ENCODE results near the gene ITPKB.

The ITPKB gene

DNA sequence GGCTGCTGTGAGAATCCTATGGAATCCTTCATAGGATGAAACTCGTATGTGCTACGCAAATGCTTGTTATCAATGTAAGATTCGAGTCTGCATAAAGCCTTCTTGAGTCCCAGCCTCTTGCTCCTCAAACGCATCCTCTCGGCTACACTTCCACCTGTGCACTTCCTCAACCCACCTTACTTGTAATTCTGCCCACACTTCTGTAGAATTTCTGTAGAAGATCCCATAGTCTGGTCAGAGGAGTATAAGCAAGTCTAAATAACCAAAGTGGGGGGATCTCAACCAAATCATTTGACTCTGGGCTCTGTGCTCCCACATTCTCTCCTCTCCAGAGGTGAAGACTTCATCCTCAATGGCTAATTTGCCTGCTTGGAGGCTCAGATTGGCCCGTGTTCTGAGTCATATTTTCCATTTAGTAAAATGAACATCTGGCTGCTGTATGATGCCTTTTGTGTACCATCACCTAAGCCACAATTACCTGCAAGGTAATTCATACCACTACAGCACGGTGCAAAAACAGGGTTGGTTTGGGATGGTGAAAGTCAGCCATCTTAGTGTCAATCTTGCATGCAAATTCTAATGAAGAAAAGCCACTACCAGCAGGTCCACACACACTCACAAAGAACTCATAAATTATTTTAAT, 63.2 kb downstream of the ITPKB start:
- H3F3A ChIP-seq (ENCODE audit: insufficient read depth, low read length), result peaks cover 8% of the 10 kb centered on the region; the same call in 1 of the 2 replicates
- no peak overlapping the region for H3K27ac ChIP-seq (ENCODE audit: low read length)
- no peaks in the 10 kb centered on the region for H3K27me3 ChIP-seq (replicated peaks; ENCODE audit: insufficient read depth, low read length)
- no peaks in the 10 kb centered on the region for H3K9me2 ChIP-seq (replicated peaks; ENCODE audit: insufficient read depth, low read length)
- DNase-seq, result no peak
- H2AFZ ChIP-seq (ENCODE audit: low read length), result no peak overlapping the region
- peaks cover 22% of the 10 kb centered on the region for H3K4me1 ChIP-seq (ENCODE audit: low read length)
- no peaks in the 10 kb centered on the region for H4K20me1 ChIP-seq (ENCODE audit: insufficient read depth, low read length)
- peaks cover 92% of the 10 kb centered on the region for H3K79me2 ChIP-seq (ENCODE audit: low read length)
- no peak overlapping the region for H3K9ac ChIP-seq (ENCODE audit: low read length)
- H3K4me3 ChIP-seq (ENCODE audit: low read length), result no peak overlapping the region
- TF ChIP-seq, protein P1, sequence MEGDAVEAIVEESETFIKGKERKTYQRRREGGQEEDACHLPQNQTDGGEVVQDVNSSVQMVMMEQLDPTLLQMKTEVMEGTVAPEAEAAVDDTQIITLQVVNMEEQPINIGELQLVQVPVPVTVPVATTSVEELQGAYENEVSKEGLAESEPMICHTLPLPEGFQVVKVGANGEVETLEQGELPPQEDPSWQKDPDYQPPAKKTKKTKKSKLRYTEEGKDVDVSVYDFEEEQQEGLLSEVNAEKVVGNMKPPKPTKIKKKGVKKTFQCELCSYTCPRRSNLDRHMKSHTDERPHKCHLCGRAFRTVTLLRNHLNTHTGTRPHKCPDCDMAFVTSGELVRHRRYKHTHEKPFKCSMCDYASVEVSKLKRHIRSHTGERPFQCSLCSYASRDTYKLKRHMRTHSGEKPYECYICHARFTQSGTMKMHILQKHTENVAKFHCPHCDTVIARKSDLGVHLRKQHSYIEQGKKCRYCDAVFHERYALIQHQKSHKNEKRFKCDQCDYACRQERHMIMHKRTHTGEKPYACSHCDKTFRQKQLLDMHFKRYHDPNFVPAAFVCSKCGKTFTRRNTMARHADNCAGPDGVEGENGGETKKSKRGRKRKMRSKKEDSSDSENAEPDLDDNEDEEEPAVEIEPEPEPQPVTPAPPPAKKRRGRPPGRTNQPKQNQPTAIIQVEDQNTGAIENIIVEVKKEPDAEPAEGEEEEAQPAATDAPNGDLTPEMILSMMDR (IDR thresholded peaks at IDR 0.05; ENCODE audit: low read length), result no peak
- TF ChIP-seq EZH2 (optimal IDR thresholded peaks at IDR 0.05; ENCODE audit: low read depth, low read length), result no peak
- no peak for TF ChIP-seq EZH2phosphoT487 (IDR thresholded peaks at IDR 0.05; ENCODE audit: low read length)
- H3K9me3 ChIP-seq (replicated peaks; ENCODE audit: insufficient read depth, low read length), result no peaks in the 10 kb centered on the region
- no peaks in the 10 kb centered on the region for H3K36me3 ChIP-seq (replicated peaks; ENCODE audit: insufficient read depth, low read length)
- H3K4me2 ChIP-seq (ENCODE audit: low read depth, low read length), result no peak overlapping the region

DNA sequence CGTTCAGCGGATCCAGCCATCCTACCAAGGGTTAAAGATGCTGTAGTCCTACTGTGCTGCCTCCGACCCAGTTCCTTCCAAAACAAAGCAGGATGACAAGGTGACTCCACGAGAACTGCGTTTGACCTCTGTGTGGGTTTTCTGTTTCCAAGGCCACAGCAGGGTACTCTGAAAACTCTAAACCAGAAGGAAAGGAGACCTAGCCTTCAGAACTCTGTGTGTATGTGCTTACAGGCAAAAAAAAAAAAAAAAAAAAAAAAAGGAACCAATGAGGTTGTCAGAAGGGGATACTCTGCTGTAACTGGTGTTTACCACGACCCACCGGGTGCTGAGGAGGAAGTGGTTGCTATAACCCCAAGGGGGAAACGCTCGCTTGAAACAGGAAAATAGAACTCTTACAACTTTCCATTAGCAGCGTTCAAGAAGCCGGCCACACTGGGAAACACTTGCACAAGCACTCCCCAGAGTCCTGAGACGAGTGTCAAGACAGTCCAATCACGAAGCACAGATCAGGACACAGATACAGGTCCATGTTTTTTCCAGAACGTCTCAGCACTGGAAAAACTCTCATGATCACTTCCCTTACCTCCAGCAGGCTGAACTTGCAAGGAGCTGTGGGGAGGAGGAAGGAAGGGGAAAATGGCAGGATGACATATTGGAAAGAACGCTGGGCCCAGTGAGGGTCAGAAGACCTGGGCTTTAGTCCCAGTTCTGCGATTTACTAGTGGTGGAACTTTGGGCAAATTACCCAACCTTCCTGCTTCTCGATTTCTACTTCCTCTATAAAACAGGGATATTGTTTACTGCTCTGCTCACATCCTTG, 64.0 kb downstream of the ITPKB start:
- H3K9ac ChIP-seq (ENCODE audit: low read length), result no peak overlapping the region
- no peaks in the 10 kb centered on the region for H3K36me3 ChIP-seq (replicated peaks; ENCODE audit: insufficient read depth, low read length)
- peaks cover 22% of the 10 kb centered on the region for H3K4me1 ChIP-seq (ENCODE audit: low read length)
- no peaks in the 10 kb centered on the region for H3K27me3 ChIP-seq (replicated peaks; ENCODE audit: insufficient read depth, low read length)
- H3K9me2 ChIP-seq (replicated peaks; ENCODE audit: insufficient read depth, low read length), result no peaks in the 10 kb centered on the region
- no peak overlapping the region for H2AFZ ChIP-seq (ENCODE audit: low read length)
- H3K4me3 ChIP-seq (ENCODE audit: low read length), result no peak overlapping the region
- H3K79me2 ChIP-seq (ENCODE audit: low read length), result peaks cover 92% of the 10 kb centered on the region
- no peaks in the 10 kb centered on the region for H3K9me3 ChIP-seq (replicated peaks; ENCODE audit: insufficient read depth, low read length)
- TF ChIP-seq EZH2phosphoT487 (IDR thresholded peaks at IDR 0.05; ENCODE audit: low read length) (no peak), EZH2 (optimal IDR thresholded peaks at IDR 0.05; ENCODE audit: low read depth, low read length) (no peak)
- TF ChIP-seq, protein P1 (IDR thresholded peaks at IDR 0.05; ENCODE audit: low read length), result no peak
- no peak for DNase-seq
- no peak overlapping the region for H3K4me2 ChIP-seq (ENCODE audit: low read depth, low read length)
- H4K20me1 ChIP-seq (ENCODE audit: insufficient read depth, low read length), result no peaks in the 10 kb centered on the region
- peaks cover 8% of the 10 kb centered on the region; the same call in 1 of the 2 replicates for H3F3A ChIP-seq (ENCODE audit: insufficient read depth, low read length)
- no peak overlapping the region for H3K27ac ChIP-seq (ENCODE audit: low read length)

DNA sequence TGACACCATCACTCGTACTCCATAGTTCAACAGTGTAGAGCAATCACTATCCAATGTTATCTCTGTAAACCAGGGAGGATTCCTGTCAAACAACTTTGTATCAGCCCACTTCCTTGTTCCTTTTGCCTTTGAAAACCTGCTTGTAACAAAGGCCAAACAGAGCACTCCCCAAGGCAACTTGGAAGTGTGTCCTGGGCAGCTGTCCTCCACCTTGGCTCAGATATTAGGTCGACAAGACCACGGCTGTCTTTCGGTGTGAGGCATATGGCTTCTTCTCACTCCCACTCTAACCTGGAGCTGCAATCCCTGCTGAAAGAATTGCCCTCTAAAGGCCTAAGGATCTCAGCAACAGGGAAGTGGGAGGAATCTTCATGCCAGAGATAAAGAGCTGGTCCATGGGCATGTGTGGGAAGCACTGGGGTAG, 66.7 kb downstream of the ITPKB start:
- Histone ChIP-seq H3K27ac (ENCODE audit: low read length) (no peak overlapping the region), H4K20me1 (ENCODE audit: insufficient read depth, low read length) (no peaks in the 10 kb centered on the region), H3K9me2 (replicated peaks; ENCODE audit: insufficient read depth, low read length) (no peaks in the 10 kb centered on the region), H3K79me2 (ENCODE audit: low read length) (peaks cover 91% of the 10 kb centered on the region), H2AFZ (ENCODE audit: low read length) (no peak overlapping the region), H3K27me3 (replicated peaks; ENCODE audit: insufficient read depth, low read length) (no peaks in the 10 kb centered on the region), H3K9ac (ENCODE audit: low read length) (no peak overlapping the region), H3K4me3 (ENCODE audit: low read length) (no peak overlapping the region), H3K36me3 (replicated peaks; ENCODE audit: insufficient read depth, low read length) (no peaks in the 10 kb centered on the region), H3K4me1 (ENCODE audit: low read length) (peaks cover 12% of the 10 kb centered on the region), H3K4me2 (ENCODE audit: low read depth, low read length) (no peak overlapping the region), H3F3A (ENCODE audit: insufficient read depth, low read length) (peaks cover 12% of the 10 kb centered on the region; the same call in 1 of the 2 replicates), H3K9me3 (replicated peaks; ENCODE audit: insufficient read depth, low read length) (no peaks in the 10 kb centered on the region)
- TF ChIP-seq EZH2phosphoT487 (IDR thresholded peaks at IDR 0.05; ENCODE audit: low read length), result no peak
- TF ChIP-seq, protein P1 (IDR thresholded peaks at IDR 0.05; ENCODE audit: low read length), result no peak
- no peak for TF ChIP-seq EZH2 (optimal IDR thresholded peaks at IDR 0.05; ENCODE audit: low read depth, low read length)
- no peak for DNase-seq

Data from MM.1S (cell line).